Measurements from ENCODE around the gene INPP5A.

- TF ChIP-seq, protein P1, sequence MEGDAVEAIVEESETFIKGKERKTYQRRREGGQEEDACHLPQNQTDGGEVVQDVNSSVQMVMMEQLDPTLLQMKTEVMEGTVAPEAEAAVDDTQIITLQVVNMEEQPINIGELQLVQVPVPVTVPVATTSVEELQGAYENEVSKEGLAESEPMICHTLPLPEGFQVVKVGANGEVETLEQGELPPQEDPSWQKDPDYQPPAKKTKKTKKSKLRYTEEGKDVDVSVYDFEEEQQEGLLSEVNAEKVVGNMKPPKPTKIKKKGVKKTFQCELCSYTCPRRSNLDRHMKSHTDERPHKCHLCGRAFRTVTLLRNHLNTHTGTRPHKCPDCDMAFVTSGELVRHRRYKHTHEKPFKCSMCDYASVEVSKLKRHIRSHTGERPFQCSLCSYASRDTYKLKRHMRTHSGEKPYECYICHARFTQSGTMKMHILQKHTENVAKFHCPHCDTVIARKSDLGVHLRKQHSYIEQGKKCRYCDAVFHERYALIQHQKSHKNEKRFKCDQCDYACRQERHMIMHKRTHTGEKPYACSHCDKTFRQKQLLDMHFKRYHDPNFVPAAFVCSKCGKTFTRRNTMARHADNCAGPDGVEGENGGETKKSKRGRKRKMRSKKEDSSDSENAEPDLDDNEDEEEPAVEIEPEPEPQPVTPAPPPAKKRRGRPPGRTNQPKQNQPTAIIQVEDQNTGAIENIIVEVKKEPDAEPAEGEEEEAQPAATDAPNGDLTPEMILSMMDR (IDR thresholded peaks at IDR 0.05): no peak
- TF ChIP-seq POLR2A (IDR thresholded peaks at IDR 0.05): no peak
These were observed 211.8 kb downstream of the INPP5A start for GRCh38 chr10:132749371-132749795.
